ENCODE results near the gene CEP20.

DNA sequence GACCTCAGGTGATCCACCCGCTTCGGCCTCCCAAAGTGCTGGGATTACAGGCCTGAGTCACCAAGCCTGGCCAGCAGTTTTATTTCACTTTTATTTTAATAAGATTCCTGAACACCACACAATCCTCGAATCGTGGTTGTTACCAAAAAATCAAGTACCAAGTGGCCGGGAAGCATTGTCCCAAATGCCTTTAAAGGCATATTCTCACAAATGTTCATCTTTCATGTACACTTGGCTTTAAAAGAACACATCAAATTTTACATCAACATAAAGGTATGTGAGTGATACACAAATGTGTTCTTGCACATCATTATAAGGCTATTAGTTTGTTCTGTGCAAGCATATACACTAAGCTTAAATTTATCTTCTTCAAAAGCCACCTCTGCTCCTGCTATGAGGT lies 23.5 kb downstream of the CEP20 start:
- TF ChIP-seq, protein P1, sequence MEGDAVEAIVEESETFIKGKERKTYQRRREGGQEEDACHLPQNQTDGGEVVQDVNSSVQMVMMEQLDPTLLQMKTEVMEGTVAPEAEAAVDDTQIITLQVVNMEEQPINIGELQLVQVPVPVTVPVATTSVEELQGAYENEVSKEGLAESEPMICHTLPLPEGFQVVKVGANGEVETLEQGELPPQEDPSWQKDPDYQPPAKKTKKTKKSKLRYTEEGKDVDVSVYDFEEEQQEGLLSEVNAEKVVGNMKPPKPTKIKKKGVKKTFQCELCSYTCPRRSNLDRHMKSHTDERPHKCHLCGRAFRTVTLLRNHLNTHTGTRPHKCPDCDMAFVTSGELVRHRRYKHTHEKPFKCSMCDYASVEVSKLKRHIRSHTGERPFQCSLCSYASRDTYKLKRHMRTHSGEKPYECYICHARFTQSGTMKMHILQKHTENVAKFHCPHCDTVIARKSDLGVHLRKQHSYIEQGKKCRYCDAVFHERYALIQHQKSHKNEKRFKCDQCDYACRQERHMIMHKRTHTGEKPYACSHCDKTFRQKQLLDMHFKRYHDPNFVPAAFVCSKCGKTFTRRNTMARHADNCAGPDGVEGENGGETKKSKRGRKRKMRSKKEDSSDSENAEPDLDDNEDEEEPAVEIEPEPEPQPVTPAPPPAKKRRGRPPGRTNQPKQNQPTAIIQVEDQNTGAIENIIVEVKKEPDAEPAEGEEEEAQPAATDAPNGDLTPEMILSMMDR (IDR thresholded peaks at IDR 0.05), result no peak
- TF ChIP-seq EZH2 (IDR thresholded peaks at IDR 0.05) (no peak), EZH2phosphoT487 (IDR thresholded peaks at IDR 0.05) (no peak)
